ELR (cell line): ENCODE results near the gene PIK3C2G.
"Not testable (repeated sequence)": the region's sequence is repeated elsewhere in the genome, so short reads cannot be mapped to it uniquely, and the experiment has no call there.

Source experiments
- DNase-seq: peaks from one replicate; pipeline ENCODE4 v3.0.0-alpha.2; 2015; ENCODE audit warnings: low read depth

PIK3C2G gene

GRCh38 chr12:18468246-18469075 is 207.1 kb downstream of the PIK3C2G start:
- DNase-seq: peak; percentile 78

GRCh38 chr12:18470251-18470650 is 208.9 kb downstream of the PIK3C2G start:
- DNase-seq: no peak

GRCh38 chr12:18472304-18472703 is 211.0 kb downstream of the PIK3C2G start:
- peak; percentile 37 for DNase-seq

GRCh38 chr12:18472806-18473205 is 211.5 kb downstream of the PIK3C2G start:
- no peak for DNase-seq

- DNase-seq: no peak
Measured at GRCh38 chr12:18476861-18477260, 215.5 kb downstream of the PIK3C2G start.

- DNase-seq: no peak
Measured at GRCh38 chr12:18479256-18479655, 217.9 kb downstream of the PIK3C2G start.

- DNase-seq: peak; percentile 3
Measured at GRCh38 chr12:18482601-18483120, 221.3 kb downstream of the PIK3C2G start.

- DNase-seq: no peak
Measured at GRCh38 chr12:18483698-18484325, 222.5 kb downstream of the PIK3C2G start.

- no peak for DNase-seq
Measured at GRCh38 chr12:18486036-18486435, 224.7 kb downstream of the PIK3C2G start.

- no peak for DNase-seq
Measured at GRCh38 chr12:18487509-18487908, 226.2 kb downstream of the PIK3C2G start.

- peak; percentile 31 for DNase-seq
Measured at GRCh38 chr12:18492372-18493025, 231.2 kb downstream of the PIK3C2G start.

- DNase-seq: no peak
Measured at GRCh38 chr12:18496156-18496555, 234.8 kb downstream of the PIK3C2G start.

GRCh38 chr12:18500160-18500574 is 238.8 kb downstream of the PIK3C2G start:
- not testable (repeated sequence) for DNase-seq

GRCh38 chr12:18500736-18501135 is 239.4 kb downstream of the PIK3C2G start:
- not testable (repeated sequence) for DNase-seq

GRCh38 chr12:18502422-18502968 is 241.2 kb downstream of the PIK3C2G start:
- DNase-seq: no peak

GRCh38 chr12:18521461-18521860 is 260.1 kb downstream of the PIK3C2G start:
- no peak for DNase-seq

- no peak for DNase-seq
Measured at GRCh38 chr12:18522806-18523205, 261.5 kb downstream of the PIK3C2G start.

- DNase-seq: not testable (repeated sequence)
Measured at GRCh38 chr12:18542497-18542896, 281.2 kb downstream of the PIK3C2G start.

GRCh38 chr12:18546399-18546798 is 285.1 kb downstream of the PIK3C2G start:
- DNase-seq: no peak

GRCh38 chr12:18549598-18549997 is 288.3 kb downstream of the PIK3C2G start:
- peak; percentile 15 for DNase-seq

GRCh38 chr12:18551106-18551505 is 289.8 kb downstream of the PIK3C2G start:
- DNase-seq: no peak

- no peak for DNase-seq
Measured at GRCh38 chr12:18551701-18552100, 290.4 kb downstream of the PIK3C2G start.
